Fibroblast of skin of back (primary cell): Measurements from ENCODE around the gene ITGB3BP.
"Not testable (repeated sequence)": the region's sequence is repeated elsewhere in the genome, so short reads cannot be mapped to it uniquely, and the experiment has no call there.

ENCODE experiments used
- DNase-seq: peaks from one replicate; pipeline ENCODE4 v3.0.0-alpha.2; 2013

ITGB3BP gene

GRCh38 chr1:63501256-63501655 is 21.8 kb downstream of the ITGB3BP start:
- no peak for DNase-seq

DNA sequence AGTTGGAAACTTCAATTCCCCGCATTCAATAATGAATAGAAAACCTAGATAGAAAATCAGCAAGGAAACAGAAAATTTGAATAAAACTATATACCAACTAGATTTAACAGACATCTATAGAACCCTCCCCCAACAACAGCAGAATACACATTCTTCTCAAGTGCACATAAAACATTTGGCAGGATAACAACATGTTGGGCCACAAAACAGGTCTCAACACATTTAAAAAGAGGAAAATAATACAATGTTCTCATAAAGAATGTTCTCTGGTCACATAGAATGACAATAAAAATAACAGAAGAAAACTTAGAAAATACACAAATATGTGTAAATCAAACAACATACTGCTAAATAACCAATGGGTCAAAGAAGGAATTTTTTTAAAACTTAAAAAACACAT is 24.9 kb downstream of the ITGB3BP start:
- no peak for DNase-seq

- DNase-seq, result no peak
Measured at GRCh38 chr1:63497577-63497976, 25.4 kb downstream of the ITGB3BP start.

GRCh38 chr1:63487336-63488065 is 35.5 kb downstream of the ITGB3BP start:
- DNase-seq, result peak; percentile 12

DNA sequence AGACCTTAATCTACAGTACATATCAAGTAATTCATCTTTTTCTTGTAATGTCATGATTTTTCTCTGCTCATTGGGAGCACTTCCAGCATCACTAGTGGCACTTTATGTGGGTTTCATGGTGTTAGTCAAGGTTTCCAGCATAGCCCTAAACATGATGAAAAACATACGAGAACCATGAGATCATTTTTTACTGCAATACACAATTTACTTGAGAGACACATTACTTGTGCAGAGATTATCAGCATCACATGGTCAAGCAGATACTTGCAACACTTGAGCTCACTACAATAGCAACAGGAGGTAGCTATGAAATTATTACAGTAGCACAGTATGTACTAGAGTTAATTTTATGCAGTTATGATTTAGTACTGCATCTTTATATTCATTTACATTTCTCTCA is 36.4 kb downstream of the ITGB3BP start:
- no peak for DNase-seq

- DNase-seq, result no peak
Measured at GRCh38 chr1:63480057-63480456, 43.0 kb downstream of the ITGB3BP start.

DNA sequence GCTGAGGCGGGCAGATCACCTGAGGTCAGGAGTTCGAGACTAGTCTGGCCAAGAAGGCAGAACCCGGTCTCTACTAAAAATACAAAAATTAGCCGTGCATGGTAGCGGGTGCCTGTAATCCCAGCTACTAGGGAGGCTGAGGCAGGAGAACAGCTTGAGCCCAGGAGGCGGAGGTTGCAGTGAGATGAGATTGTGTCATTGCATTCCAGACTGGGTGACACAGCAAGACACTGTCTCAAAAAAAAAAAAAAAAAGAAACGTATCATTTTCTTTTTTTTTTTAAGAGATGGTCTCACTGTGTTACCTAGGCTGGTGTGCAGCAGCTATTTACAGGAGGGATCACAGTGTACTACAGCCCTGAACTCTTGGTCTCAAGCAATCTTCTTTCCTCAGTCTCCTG is 47.3 kb downstream of the ITGB3BP start:
- peak; percentile 56 for DNase-seq

GRCh38 chr1:63468683-63469082 is 54.3 kb downstream of the ITGB3BP start:
- not testable (repeated sequence) for DNase-seq

GRCh38 chr1:63466759-63467158 is 56.3 kb downstream of the ITGB3BP start:
- no peak for DNase-seq

- DNase-seq, result no peak
Measured at GRCh38 chr1:63466181-63466580, 56.8 kb downstream of the ITGB3BP start.

DNA sequence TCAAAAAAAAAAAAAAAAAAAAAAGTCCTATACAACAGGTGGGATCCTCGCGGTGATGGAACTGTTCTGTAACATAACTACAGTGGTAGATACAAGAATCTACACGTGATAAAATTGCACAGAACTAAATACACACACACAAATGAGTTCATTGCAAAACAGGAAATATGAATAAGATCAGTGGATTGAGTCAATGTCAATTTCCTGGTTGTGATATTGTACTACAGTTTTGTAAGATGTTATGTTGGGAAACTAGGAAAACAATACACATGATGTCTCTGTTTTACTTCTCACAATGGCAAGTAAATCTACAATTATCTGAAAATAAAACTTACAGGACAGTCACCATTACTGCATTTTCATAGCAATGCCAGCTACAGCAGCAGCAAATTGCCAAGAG is 59.8 kb downstream of the ITGB3BP start:
- no peak for DNase-seq

- no peak for DNase-seq
Measured at GRCh38 chr1:63461661-63462230, 61.3 kb downstream of the ITGB3BP start.

GRCh38 chr1:63458750-63459149 is 64.3 kb downstream of the ITGB3BP start:
- DNase-seq, result no peak

DNA sequence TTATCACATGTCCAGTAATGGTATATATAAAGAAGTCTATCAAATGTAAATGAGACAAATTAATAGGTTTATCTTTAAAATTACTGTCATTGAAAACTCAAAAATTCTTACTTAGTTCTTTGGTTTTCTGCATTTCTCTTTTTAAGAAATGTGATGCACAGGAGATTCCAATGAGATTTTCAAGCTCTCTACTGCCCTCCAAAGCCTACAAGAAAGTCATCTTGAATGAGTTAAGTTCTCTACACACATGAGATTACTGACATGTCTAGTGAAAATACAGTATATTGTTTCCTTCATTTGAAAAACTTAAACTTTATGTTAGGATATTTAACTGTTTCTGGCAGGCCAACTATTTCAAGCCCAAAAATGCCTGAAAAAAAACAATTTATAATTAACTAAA is 68.8 kb downstream of the ITGB3BP start:
- DNase-seq, result peak; percentile 11

GRCh38 chr1:63453232-63453631 is 69.8 kb downstream of the ITGB3BP start:
- no peak for DNase-seq

DNA sequence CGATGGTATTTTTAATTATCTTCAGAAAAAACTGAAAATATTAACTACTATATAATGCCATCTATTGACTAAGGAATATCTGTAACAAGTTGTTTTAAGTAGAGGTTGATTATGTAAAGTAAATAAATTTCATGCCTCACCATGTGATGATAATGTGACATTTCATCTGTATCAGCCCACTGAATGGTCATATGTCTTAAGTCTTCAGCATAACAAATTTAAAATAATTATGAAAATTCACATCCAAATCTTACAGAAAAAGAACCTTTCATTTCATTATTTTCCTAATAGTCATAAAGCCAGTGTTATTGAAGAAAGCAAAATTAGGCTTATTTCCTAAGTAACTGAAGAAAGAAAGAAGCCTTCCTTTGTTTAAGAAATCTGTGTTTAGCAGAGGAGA is 72.6 kb downstream of the ITGB3BP start:
- no peak for DNase-seq

DNA sequence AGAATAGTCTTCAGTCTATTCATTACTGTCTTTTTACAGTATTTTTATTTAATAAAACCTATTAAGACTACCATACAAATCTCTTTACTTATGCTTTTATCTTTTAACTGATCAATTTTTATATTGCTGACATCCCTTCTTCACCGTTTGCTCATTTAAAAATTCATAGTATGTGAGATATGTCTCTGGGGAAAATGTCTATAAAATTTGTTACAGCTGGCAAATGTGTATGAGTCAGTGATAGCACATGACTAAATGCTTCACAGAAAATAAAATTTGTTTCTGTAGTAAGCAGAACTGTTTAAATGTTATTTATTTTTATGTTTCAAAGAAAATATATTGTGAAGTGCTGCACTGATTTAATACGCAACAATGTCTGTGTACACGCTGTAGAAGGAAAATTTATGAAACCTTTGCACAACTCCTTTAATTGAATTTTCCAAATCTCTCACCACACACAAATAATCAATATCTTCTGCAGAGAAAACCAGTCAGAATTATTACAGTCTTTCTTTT is 74.2 kb downstream of the ITGB3BP start:
- DNase-seq, result peak; percentile 52

DNA sequence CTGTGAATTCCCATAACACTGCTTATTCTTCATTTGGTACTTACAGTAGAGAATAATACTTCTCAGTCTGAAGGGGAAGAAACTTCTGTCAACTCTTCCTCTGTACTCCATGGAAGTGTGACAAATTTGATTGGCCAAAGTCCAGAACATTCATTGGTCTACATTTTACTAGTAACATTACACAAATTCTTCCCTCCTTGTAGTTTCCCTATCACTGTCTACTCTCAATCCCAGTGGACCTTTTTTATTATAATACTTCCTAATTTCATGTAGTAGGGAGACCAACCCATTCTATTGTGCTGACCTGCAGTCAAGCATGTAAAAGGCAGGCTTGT is 80.9 kb downstream of the ITGB3BP start:
- peak; percentile 42 for DNase-seq

- DNase-seq, result no peak
Measured at GRCh38 chr1:63435161-63435560, 87.9 kb downstream of the ITGB3BP start.

DNA sequence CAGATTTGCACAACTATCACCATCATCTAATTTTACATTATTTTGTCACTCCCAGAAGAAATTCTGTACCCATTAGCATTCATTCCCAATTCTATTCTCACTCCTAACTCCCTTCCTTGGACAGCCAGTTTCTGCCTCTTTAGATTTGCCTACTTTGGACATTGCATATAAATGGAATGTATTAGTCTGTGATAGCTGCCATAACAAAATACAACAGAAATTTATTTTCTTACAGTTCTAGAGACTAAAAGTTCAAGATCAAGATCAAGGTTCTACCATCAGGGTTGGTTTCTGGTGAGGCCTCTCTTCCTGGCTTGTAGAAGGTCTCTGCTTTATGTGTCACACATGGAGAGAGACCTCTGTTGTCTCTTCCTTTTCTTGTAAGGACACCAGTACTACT is 93.7 kb downstream of the ITGB3BP start:
- no peak for DNase-seq

DNA sequence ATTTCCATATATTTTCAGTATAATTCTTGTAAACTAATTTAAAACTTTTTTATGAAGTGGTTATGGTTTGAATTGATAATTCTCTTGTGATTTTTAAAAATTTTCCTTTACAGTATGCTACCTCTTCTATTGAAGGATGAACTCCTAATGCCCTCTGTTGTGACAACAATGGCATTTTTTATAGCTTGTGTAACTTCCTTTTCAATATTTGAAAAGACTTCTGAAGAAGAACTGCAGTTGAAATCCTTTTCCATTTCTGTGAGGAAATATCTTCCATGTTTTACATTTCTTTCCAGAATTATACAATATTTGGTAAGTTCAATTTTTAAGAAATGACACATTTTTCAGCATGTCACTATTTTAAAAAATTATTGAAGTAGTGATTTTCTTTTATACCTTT is 94.2 kb downstream of the ITGB3BP start:
- DNase-seq, result peak; percentile 13

- no peak for DNase-seq
Measured at GRCh38 chr1:63423649-63424048, 99.4 kb downstream of the ITGB3BP start.

DNA sequence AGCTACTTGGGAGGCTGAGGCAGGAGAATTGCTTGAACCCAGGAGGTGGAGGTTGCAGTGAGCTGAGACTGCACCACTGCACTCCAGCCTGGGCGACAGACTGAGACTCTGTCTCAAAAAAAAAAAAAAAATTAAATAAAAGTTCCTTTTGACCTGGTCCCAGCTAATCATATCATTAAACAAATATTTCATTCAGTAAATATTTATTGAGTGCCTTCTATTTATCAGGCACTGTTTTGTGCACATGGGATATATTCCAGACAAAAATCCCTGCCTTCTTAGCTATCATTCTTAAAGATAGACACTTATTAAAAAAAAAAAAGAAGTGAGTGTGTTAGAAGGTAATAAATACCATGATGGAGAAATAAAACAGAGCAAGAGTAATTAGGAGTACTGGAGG is 102.3 kb downstream of the ITGB3BP start:
- not testable (repeated sequence) for DNase-seq

GRCh38 chr1:63418101-63418500 is 104.9 kb downstream of the ITGB3BP start:
- no peak for DNase-seq
